GM18519 (cell line): ENCODE measurements around the gene ISCA2.

Source experiments
- ATAC-seq: cut with Tn5 transposase; IDR thresholded peaks from one replicate; pipeline ENCODE4 v1.9.1; 2021; ENCODE audit warnings: mild to moderate bottlenecking, moderate library complexity; ENCODE audit not compliant: unreplicated experiment, low FRiP score

ISCA2 gene

DNA sequence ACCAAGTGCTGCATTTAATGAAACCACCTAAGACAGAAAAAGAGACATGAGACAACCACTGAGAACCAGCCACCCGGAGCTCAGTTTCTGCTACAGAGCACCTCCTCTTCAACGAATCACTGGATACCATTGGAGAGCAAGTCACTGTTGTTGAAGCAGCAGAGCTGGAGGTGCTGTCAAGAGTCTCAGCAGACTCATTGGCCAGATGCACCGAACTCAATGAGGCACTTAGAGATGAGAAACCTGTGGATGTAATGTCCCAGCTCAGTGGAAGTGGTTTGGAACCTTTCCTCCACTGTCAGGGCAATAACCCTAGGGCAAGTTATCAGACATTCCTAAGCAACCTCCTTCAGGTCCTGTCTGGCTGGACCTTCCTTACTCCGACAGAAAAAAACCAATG, 13.5 kb upstream of the ISCA2 start:
- ATAC-seq, result no peak

DNA sequence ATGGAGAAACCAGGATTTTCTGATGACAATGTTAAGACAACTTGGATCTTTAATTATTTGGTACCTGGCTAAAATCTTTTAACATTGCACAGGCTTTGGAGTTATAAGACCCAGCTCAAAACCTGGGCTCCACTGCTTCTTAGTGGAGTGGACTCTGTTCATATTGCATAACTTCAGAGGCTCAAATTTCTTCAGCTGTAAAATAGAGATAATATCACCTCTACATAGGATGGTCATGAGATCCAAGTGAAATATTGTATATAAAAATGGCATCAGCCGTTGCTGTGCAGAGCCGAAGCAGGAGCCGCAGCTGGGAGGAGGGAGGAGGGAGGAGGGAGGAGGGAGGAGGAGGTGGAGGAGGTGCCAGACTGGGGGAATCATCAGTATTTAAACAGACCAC, 11.0 kb upstream of the ISCA2 start:
- ATAC-seq, result no peak

DNA sequence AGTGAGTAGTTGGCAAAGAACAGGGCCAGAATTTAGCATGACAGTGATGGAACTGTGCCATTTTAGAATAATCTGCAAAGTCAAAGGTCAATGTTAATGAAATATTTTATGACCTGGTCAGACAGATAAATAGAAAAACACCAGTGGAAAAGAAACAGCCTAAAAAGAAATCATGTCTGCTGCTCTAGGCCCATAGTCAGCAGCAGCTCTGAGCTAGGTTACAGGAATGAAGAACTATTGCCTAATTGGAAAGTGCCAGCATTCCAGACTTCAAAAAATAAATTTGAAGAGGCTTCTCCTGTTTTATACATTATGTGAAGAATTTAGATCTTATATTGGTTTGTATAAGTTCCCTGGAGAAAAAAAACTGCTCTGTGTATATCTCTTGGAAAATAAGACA, 10.2 kb upstream of the ISCA2 start:
- ATAC-seq, result no peak

DNA sequence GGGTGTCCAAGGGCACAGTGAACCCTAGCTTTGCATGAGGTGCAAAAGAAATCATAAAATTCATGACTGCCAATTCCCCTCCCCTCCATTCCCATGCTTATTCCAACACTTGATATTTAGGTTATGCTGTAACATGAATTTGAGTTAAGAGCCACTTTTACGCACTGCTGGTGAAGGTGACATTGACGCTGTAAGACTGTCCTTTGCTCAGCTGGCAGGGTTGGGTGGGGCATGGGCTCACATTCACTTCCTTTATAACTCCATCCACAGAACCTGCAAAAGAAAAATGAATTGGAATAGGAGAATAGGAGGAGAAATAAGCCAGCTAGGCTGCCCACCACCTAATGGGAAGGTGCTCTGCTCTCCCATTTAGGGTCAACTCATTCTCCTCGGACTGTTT, 7.4 kb upstream of the ISCA2 start:
- no peak for ATAC-seq

DNA sequence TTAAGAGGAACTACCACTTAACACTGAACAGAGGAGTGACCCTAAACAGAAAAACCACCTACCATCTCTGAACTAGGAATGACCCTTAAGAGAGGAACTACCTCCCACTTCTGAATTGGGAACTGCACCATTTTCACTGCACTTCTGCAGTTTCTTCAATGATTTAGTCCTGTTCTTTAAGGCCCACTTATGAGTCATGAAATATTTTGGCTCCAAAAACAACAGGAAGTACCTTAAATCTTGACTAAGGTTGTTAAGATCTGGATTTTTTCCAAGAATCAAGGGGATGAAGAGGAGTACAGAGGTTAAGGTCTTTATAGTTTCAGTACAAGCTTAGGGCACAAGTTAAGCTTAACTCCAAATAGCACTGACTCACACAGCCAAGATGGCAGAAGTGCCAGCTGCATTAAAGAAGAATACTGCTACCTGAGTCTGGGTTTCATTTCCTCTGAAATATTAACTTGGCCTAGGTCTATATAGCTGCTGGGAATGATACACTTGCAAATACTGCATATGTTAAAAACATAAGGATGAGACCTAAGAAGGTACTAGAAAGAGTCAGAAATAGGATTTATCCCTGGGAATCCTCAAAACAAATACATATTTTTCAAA, 4.7 kb upstream of the ISCA2 start:
- no peak for ATAC-seq

DNA sequence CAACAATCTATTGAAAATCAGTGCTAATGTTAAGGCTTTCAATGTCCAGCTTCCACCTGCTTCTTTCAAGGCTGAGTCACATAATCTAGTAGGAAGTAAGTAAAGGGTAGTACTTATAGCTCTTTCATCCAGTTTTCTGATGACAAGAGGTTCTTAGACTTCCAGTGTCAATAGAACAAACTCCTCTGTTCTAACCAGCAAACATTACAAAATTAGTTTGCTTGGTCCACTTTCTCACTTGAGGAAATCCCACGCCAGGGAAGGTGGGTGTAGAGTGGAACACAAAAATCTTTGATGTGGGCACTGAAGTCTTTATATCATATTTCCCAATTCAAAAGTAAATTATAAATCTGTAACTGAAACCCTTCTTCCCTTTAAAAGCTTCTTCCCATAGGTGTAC, 3.1 kb upstream of the ISCA2 start:
- ATAC-seq, result no peak

DNA sequence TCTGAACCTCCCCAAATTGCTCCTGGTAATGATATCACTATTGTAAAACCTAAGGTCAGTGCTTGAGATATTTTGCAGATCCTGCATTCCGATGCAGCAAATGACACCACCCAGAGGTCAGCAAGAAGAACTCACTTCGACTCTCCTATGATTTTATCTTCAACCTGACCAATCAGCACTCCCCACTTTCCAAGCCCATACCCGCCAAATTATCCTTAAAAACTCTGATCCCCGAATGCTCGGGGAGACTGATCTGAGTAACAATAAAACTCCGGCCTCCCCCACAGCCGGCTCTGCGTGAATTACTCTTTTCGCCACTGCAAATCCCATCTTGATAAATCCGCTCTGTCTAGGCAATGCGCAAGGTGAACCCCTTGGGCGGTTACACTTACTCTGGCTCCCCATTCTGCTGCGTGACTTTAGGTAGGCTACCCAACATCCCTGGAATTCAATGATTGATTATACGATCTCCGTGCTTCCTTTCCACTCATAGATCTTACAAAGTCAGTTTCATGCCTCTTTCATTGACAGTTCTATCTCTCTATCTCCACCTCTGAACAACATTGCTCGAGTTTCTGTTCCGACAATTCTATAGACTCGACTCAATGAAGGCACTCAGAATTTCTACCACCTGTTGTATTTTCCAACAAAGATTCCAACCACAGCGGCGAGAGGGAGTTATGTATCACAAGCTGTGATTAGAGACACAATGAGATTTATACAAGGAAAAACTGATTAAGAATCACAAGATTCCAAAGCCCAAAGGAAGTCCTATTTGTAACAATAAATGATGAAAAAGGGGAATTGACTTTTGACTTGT, 1.4 kb upstream of the ISCA2 start:
- ATAC-seq, result no peak

DNA sequence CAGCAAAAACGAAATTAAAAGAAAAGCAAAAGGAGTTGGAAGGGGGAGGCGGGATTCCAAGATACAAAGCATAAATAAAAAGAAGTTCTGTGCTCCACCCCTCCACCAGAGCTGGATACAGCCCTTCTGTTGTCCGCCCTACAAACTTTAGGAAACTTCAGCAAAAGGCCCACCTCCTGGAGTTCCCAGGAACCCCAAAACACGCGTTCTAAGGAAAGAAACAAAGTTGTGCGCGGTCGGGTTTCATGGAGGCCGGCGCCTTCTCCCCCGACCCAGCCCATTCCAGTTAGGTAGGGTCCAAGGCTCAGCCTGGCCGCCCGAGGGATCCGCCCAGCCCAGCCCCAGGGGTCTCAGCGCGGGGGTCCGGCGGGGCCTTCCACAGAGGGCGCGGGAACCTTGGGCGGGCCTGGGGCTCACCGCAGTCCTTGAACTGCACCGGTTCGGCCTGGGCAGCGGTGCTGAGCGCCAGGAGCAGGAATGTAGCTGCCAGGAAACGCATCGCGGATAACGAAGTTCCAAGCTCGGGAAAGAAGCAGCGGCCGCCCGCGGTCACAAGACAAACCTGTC, 706 bp upstream of the ISCA2 start, which contains the start of gene NPC2:
TSS of gene NPC2 (minus strand) at position 530 of the 567 bp plus-strand sequence. CDS start at position 499, 31 bp downstream.
- ATAC-seq, result no peak

DNA sequence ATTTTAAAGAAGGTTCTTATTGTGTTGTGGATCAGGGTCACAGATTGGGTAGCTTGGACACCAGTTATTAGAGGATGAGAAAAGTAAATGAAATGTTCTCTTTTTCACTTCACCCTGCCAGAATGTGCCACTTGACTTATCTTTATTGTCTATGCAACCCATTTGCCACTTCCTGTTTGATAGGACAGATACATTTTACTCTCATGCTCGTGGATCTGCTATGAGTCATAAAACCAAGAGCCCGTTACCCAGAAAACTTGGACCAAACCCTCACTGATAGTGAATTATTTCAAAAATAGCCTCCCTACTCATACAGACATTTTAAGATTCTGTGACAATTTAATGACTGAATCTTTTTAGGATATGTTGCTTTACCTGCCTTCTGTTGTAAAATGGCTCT, 1.8 kb downstream of the ISCA2 start:
- ATAC-seq, result no peak

DNA sequence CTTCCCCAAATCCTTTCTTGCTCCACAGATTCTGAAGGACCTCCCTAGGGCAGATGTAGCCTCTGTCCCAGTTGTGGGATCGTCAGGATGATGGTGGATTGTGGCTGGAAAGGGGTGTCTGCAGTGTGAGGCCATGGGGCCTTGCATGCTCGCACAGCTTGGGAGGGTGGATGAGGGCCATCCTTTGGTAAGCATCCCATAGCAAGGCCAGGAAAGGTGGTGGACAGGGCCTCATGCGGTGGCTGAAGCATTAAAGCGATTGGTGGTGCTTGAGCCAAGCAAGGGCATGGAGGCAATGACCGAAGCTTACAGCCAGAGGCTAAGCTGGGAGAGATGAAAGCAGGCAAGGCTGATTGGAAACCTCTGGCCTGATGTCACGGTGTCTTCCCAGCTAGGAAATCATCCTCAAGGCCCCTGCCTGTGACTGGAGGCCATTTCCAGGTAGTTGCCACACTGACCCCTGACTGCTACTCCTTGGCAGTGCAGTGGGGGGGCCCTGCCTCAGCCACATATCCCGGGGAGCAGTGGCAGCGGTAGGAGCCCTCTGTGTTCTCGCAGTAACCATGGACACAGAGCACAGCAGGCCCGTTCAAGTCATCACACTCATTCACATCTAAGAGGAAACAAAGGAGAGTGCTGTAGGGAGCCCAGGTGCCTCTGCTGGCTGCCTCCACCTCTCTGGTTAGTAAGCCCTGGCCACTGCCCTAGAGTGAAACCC, 7.0 kb downstream of the ISCA2 start:
- ATAC-seq, result no peak

DNA sequence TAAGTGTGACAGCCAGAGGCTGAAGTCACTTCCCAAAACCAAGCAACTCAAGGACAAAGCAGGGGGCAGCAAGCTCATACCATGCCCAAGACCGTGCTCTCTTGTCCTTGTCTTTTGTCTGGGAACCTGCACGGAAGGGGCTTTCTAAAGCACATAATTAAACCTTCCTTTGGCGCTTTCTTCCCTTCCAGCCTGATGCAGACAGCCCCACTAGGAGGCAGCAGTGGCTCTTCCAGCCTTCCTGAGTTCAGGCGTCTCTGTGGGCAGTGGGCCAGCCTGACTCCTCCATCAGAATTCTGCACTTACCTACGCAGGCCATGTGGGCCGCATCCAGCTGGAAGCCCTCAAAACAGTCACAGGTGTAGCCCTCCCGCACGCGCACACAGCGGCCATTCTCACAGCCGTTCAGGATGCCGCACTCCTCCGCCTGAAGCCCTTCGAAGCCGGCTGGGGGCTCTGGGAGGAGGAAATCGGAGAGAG, 7.6 kb downstream of the ISCA2 start:
- ATAC-seq, result no peak

DNA sequence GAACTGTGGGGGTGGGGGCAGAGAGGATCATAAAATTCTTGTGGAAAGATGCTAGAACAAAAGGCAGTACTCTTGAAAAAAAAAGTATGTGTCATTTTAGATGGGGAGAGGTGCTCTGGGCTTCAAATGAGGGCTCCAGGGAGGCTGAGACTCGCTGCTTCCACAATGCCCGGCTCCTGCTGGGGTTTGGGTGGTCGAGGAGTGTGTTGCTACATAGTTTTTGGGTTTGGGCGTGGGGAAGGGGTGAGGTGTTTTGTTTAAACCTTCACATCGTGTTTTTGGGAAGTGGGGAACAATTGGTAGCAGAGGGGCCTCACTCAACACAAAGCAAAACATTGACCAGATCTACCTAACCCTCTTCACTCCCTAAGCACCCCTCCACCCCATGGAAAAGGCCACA, 8.1 kb downstream of the ISCA2 start:
- ATAC-seq, result no peak

DNA sequence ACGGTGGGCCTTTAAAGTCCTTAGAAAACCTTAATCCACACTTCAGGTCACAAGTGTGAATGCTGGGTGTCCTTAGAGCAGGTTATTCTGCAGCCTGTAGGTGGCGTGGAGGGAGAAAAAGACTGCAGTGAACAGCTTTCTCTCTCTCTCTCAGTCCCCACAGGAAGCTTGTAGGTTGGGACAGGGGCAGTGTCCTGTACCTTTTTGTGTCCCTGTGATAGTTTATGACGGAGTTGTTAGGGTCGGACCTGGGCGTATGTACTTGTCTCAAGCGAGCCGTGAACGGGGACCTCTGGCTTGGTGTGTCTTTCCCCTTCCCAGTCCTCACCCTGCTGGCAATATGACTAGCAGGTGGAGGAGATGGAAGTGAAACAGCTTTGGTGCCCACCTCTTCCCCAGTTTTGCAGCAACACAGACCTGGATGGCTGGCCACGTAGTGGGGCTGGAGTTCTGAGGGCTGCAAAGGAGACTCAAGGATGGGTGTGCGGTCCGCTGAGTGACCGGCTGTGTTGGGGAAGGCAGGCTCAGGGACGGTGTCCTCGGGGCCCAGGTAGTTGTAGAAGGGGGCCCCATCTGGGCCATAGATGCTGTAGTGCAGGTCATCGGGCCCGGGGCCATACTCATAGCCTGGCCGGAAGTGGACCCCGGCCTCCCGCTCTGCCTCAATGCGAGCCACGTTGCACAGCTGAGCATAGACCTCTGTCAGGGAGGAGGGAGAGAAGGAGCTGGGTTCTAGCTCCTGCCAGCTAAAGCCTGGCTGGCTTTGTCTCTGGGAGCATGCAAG, 8.9 kb downstream of the ISCA2 start:
- ATAC-seq, result no peak

DNA sequence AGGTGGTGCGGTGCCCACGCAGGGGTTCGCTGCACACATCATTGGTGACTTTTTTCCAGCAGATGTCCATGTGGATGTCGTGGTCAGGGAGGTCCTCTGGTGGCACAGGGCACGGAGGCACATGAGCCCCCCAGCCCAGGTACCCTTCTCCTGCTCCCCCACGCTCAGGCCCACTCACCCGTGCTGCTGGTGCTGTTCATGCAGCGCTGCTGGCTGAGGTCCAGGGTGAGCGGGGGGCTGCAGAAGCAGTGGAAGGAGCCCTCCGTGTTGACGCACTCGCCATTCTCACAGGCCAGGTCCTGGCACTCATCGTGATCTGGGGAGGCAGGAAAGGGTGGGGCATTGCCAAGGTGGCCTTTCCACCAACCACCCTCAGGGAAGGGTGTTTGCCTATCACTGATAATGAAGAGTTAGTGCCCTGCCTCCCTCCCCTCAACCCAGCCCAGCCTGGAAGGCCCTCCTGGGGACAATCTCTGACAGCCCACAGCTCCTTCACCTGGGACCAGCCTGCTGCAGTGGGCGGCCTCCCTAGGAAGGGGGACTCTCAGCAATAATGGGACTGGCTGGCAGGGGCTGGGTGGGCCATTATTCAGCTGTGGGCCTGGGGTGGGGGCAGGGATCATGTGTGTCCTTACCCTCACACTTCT, 9.8 kb downstream of the ISCA2 start:
- ATAC-seq, result no peak

DNA sequence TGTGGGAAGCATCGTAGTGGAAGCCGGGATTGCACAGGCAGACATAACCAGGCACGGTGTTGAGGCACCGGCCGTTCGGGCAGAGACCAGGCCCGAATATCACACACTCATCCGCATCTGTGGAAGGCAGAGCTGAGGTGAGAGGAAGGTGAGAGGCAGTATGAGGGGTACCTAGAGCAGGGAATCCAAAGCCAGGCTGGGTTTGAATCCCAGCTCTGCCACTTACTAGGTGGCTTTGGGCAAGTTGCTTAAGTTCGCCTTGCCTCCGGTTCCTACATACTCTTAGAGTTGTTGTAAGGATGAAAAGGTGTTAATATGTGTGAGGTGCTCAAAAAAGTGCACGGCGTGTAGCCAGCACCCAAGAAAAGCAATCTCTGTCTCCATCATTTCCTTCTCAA, 10.4 kb downstream of the ISCA2 start:
- no peak for ATAC-seq

DNA sequence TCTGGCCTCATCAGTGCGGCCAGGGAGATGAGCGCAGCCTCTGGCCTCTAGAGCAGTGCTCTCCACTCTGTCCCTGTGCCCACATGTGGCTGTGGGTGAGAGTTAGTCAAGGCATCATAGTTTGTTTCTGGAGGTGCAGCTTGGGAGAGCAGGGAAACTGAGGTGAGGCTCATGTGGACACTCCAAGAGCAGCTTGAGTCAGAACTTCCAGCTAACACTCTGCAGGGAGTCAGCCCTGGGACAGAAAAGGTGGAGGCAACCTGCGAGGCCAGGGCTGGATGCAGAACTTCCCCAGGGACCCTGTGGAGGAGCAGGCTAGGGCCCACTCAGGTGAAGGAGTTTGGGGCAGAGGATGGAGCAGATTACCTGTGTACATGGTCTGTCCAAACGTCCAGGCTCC, 10.8 kb downstream of the ISCA2 start:
- ATAC-seq, result no peak

DNA sequence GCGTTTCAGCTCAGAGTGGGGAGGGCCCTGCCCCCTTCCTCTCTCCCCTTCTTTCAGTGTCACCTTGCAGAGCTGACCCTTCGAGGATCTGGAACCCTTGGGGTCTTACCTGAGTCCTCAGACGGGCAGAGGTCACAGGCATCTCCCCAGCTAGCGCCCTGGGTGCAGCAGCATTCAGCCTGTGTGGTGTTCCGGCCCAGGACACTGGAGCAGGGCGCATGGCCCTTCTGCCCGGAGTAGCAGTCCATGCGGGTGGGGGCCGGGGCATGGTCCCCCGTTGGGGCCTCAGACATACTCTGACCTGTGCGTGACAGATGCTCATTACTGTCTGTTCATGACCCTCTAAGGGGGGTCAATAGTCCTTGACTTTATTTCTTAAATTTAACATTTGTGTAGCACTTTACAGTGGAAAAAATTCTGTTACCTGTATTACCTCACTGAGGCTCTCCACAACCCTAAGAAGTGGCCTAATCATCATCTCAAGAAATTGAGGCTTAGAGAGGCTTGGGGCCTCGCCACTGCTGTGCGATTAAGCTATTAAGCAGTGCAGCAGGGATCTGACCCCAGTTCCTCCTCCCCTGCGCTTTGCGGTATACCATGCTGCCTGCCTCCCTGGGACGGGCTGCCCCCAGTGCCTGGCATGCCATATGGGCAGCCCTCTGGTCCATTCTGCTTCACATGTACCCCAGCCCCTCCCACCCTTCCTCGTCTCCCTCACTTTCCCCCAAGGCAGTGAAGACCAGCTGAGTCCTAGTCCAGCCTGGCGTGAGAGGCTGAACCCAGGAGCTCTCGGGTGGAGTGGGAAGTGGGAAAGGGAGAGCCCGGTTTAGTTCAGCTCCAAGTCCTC, 11.5 kb downstream of the ISCA2 start:
- no peak for ATAC-seq

DNA sequence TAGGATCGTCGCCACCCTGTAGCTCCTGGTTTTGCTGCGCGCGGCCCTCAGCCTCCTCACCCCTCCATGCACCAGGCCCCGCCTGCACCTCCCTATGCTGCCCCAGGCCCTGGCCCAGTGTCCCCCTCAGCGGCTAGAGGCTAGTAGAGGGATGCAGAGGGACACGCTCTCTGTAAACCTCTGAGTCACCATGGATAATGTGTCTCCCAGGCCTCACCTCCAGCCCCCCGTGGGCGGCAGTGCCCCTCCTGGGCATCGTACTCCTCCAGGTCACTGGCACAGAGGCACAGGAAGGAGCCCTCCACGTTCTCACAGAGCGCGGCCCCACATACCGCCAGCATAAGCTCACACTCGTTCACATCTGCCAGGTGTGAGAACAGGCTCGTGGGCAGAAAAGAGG, 12.3 kb downstream of the ISCA2 start:
- ATAC-seq, result no peak

DNA sequence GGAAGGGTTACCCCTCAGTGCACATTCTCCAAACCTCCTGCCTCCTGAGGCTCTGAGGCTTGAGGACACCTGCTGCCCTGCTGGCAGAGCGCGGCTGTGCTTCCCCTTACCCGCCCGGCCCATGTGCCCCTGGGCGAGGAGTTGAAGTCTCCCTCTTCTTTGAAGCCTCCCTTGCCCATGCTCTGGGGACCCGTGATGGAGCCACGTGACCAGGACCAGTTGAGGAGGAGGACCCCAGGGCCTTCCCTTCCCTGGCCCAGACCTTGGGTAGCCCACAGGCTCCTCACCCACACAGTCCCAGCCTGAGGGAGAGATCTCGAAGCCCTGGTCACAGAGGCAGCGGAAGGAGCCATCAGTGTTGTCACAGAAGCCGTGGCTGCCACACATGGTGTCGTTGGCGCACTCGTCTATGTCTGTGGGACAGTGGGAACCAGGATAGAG, 12.9 kb downstream of the ISCA2 start:
- no peak for ATAC-seq
